Measurements from ENCODE around the gene CACNA1E. TPM values are rescaled to one million over a fixed set of nuclear protein-coding genes. Genes with fewer than 3 reads are reported as not detected.
A peak's percentile ranks its signal among the peaks of the same experiment; 100 is the strongest.

CACNA1E gene
- total RNA-seq, 4 donors from 2014 or later, result 0.03 to 0.05 TPM; not detected in 2

DNA sequence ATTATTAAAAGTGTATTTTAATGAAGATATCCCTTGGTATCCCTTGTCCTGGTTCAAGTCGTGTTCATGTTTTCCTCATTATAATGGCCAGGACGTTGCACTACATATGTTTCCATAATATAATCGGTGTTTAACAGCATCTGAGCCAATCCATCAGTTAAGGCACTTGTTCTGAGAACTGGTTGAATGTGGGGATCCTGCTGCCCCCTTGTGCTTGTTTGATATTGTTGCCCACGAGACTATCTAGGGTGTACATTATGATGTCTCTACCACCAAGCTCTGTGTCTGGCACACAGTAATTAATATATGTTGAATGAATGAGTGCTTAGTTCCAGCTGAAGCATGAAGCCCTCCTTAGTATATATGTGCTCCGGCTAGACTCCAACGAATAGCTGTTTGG, 193.0 kb downstream of the CACNA1E start:
- in situ Hi-C loops (cut with MboI; ENCODE audit: low sequenced_read_pairs in 4 of 4), result loop anchor here in 3 of 4 donors (5.0 to 10.0 kb wide), 2 partner anchors 199 to 201 kb away; no protein-coding TSS in a partner anchor
- DNase-seq (peak in 1 of 2 donors; percentile 10), ATAC-seq (no peak)

DNA sequence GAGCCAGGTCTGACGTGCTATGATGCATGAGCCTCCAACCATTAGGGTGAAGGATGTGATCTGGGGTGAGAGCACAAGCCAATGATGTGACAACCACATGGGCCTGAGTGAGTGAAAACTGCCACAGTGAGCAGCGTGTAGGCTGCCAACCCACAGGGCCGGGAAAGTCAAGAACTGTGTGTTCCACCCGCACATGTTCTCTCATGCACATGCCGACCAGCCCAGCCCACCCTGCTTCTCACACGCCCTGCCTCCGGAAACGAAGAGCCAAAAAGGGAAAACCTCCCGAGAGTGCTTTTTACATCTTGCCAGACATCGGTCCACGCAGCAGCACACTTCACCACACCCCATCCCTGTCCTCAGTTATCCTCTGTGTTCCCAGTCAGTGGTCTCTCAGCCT, 197.0 kb downstream of the CACNA1E start:
- Histone ChIP-seq H3K9me3 (no peaks in the 10 kb centered on the region), H3K27ac (no peak overlapping the region), H3K36me3 (no peaks in the 10 kb centered on the region), H3K4me3 (no peak overlapping the region), H3K4me1 (no peaks in the 10 kb centered on the region), H3K27me3 (no peaks in the 10 kb centered on the region)
- TF ChIP-seq POLR2A (IDR thresholded peaks at IDR 0.05), result no peak
- TF ChIP-seq, protein P1, sequence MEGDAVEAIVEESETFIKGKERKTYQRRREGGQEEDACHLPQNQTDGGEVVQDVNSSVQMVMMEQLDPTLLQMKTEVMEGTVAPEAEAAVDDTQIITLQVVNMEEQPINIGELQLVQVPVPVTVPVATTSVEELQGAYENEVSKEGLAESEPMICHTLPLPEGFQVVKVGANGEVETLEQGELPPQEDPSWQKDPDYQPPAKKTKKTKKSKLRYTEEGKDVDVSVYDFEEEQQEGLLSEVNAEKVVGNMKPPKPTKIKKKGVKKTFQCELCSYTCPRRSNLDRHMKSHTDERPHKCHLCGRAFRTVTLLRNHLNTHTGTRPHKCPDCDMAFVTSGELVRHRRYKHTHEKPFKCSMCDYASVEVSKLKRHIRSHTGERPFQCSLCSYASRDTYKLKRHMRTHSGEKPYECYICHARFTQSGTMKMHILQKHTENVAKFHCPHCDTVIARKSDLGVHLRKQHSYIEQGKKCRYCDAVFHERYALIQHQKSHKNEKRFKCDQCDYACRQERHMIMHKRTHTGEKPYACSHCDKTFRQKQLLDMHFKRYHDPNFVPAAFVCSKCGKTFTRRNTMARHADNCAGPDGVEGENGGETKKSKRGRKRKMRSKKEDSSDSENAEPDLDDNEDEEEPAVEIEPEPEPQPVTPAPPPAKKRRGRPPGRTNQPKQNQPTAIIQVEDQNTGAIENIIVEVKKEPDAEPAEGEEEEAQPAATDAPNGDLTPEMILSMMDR (IDR thresholded peaks at IDR 0.05 in 4 of 5, conservative IDR thresholded peaks at IDR 0.05 in 1 of 5), result no peak
- intact Hi-C loops (cut with DNase I; ENCODE audit: low total_unique reads) (no loop called here), in situ Hi-C loops (cut with MboI; ENCODE audit: low sequenced_read_pairs in 4 of 4) (no loop called here)
- DNase-seq (no peak), ATAC-seq (no peak)

More for the DNA sequence above, 193.0 kb downstream of the CACNA1E start:
- H3K9me3 ChIP-seq, result no peaks in the 10 kb centered on the region
- no peaks in the 10 kb centered on the region for H3K27me3 ChIP-seq
- H3K4me1 ChIP-seq, result no peaks in the 10 kb centered on the region
- TF ChIP-seq POLR2A (IDR thresholded peaks at IDR 0.05), result no peak
- TF ChIP-seq, protein P1 (IDR thresholded peaks at IDR 0.05 in 4 of 5, conservative IDR thresholded peaks at IDR 0.05 in 1 of 5), result peak in 4 of 5 experiments; percentile 15 to 52 (median 30)
- intact Hi-C loops (cut with DNase I; ENCODE audit: low total_unique reads), result no loop called here
- H3K27ac ChIP-seq, result no peak overlapping the region
- no peaks in the 10 kb centered on the region for H3K36me3 ChIP-seq
- H3K4me3 ChIP-seq, result no peak overlapping the region

DNA sequence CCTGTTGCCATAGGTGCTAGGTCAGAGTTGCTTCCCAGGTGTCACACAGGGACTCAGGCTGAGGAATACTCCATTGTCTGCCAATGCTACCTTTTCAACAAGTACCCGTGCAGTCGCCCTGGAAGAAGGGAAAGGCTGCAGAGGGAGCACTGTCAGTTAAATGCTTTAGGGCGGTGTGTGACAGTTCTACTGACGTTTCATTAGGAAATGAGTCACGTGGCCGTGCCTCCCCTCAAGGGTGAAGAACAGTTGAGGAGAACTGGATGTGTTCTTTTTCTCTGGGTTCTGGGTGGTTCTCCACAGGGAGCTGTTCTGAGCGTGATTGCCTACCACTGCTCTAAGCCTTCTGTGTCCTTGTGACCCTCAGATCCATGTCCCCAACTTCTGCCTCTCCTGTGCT, 197.6 kb downstream of the CACNA1E start:
- TF ChIP-seq, protein P1 (IDR thresholded peaks at IDR 0.05 in 4 of 5, conservative IDR thresholded peaks at IDR 0.05 in 1 of 5), result no peak
- no peak for TF ChIP-seq POLR2A (IDR thresholded peaks at IDR 0.05)
- H3K4me1 ChIP-seq, result no peaks in the 10 kb centered on the region
- no peak overlapping the region for H3K4me3 ChIP-seq
- H3K9me3 ChIP-seq, result no peaks in the 10 kb centered on the region
- no peaks in the 10 kb centered on the region for H3K36me3 ChIP-seq
- ATAC-seq, result no peak
- H3K27me3 ChIP-seq, result no peaks in the 10 kb centered on the region
- no peak overlapping the region for H3K27ac ChIP-seq
- in situ Hi-C loops (cut with MboI; ENCODE audit: low sequenced_read_pairs in 4 of 4) (no loop called here), intact Hi-C loops (cut with DNase I; ENCODE audit: low total_unique reads) (no loop called here)
- DNase-seq, result no peak

DNA sequence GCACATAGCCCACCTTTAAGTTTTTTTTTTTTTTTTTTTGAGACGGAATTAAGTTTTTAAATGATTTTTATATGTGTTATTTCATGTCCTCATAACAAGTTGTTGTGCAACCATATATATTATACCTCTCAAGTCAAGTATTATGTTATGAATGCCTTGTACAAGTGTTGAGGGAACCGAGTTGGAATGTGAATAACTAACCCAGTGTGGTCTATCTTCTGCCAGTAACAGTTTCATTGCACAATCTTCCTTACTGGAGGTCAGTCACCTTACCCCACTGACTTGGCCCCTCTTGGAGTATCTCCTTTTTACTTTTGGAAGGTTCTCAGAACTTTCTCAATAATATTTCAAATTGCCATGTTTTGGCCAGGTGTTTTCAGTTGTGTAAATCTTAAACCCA, 201.9 kb downstream of the CACNA1E start:
- DNase-seq, result no peak
- no peak overlapping the region for H3K27ac ChIP-seq
- H3K36me3 ChIP-seq, result no peaks in the 10 kb centered on the region
- H3K4me1 ChIP-seq, result no peaks in the 10 kb centered on the region
- no peaks in the 10 kb centered on the region for H3K27me3 ChIP-seq
- H3K4me3 ChIP-seq, result no peak overlapping the region
- TF ChIP-seq, protein P1 (IDR thresholded peaks at IDR 0.05 in 4 of 5, conservative IDR thresholded peaks at IDR 0.05 in 1 of 5), result no peak
- no peak for TF ChIP-seq POLR2A (IDR thresholded peaks at IDR 0.05)
- no peak for ATAC-seq
- intact Hi-C loops (cut with DNase I; ENCODE audit: low total_unique reads), result no loop called here
- in situ Hi-C loops (cut with MboI; ENCODE audit: low sequenced_read_pairs in 4 of 4), result no loop called here
- no peaks in the 10 kb centered on the region for H3K9me3 ChIP-seq

DNA sequence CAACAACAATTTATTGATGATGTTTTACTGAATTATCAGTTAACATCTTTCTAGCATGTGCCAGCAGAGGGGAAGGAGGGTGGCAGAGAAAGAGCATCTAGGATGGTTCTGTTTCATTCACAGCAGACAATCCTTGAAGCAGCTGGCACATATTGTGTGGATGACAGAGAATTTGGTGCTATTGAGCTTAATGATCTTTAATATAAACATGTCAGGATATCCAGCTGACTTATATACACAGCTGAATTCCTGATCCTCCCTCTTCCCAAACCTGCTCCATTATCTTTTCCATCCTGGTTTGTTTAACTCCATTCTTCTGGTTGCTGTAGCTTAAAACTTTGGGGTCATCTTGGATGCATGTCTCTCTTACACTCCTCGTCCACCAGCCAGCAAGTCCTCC, 218.6 kb downstream of the CACNA1E start:
- Histone ChIP-seq H3K36me3 (no peaks in the 10 kb centered on the region), H3K4me3 (no peak overlapping the region), H3K27me3 (no peaks in the 10 kb centered on the region), H3K9me3 (no peaks in the 10 kb centered on the region), H3K4me1 (no peaks in the 10 kb centered on the region), H3K27ac (no peak overlapping the region)
- no peak for DNase-seq
- no peak for ATAC-seq
- in situ Hi-C loops (cut with MboI; ENCODE audit: low sequenced_read_pairs in 4 of 4) (no loop called here), intact Hi-C loops (cut with DNase I; ENCODE audit: low total_unique reads) (no loop called here)
- no peak for TF ChIP-seq POLR2A (IDR thresholded peaks at IDR 0.05)
- TF ChIP-seq, protein P1 (IDR thresholded peaks at IDR 0.05 in 4 of 5, conservative IDR thresholded peaks at IDR 0.05 in 1 of 5), result no peak

Data from gastrocnemius medialis (tissue), 4 donors.